T-helper 1 cell (primary cell): Measurements from ENCODE around the gene TNKS1BP1.
"Not testable (repeated sequence)": the region's sequence is repeated elsewhere in the genome, so short reads cannot be mapped to it uniquely, and the experiment has no call there.

ENCODE experiments used
- DNase-seq, 5 donors: peaks; one replicate each; pipeline ENCODE4 v3.0.0-alpha.2; 2012 to 2020

The TNKS1BP1 gene

GRCh38 chr11:57288771-57289579, 35.8 kb downstream of the TNKS1BP1 start:
- DNase-seq = no peak

GRCh38 chr11:57287884-57288283, 36.9 kb downstream of the TNKS1BP1 start:
- DNase-seq = no peak

DNA sequence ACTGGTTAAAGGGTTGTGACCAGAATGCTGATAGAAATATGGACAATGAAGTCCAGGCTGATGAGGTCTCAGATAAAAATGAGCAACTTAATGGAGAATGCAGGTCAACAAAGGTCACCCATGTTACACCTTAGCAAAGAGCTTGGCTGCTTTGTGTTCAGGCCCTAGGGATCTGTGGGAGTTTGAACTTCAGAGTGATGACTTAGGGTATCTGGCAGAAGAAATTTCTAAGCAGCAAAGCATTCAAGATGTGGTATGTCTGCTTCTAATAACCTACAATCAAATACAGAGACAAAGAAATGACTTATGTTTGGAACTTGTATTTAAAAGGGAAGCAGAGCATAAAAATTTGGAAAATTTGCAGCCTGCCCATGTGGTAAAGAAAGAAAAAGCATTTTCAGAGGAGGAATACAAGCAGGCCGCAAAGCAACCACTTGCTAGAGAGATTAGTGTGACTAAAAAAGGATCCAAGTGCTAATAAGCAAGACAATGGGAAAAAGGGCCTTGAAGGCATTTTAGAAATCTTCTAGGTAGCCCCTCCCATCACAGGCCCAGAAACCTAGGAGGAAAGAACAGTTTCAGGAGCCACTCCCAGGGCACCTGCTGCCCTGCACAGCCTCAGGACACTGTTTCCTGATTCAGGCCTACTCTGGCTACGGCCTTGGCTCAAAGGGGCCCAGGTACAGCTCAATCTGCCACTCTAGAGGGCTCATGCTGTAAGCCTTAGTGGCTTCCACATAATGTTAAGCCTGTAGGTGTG, 41.3 kb downstream of the TNKS1BP1 start:
- DNase-seq = no peak

DNA sequence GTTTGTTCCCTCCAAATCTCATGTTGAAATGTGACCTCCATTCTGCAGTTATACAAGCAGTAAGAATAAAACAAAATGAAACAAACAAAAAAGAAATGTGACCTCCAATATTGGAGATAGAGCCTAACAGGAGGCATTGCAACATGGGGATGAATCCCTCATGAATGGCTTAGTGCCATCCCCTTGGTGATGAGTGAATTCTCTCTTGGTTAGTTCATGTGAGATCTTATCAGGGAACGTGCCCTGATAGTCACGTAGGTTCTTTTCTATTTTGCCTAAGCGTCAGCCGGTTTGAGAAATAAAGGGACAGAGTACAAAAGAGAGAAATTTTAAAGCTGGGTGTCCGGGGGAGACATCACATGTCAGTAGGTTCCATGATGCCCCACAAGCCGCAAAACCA, 43.2 kb downstream of the TNKS1BP1 start:
- DNase-seq = not testable (repeated sequence)

- DNase-seq = no peak
These were observed 45.6 kb downstream of the TNKS1BP1 start for GRCh38 chr11:57279116-57279515.

DNA sequence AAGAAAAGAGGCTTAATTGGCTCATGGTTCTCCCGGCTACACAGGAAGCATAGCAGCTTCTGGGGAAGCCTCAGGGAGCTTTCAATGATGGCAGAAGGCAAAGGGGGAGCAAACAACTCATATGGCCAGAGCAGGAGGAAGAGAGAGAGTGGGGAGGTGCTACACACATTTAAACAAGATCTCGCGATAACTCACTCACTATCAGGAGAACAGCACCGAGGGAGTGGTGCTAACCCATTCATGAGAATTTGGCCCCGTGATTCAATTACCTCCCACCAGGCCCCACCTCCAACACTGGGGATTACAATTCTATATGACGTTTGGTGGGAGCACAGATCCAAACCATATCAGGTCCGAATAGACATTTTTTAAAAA, 46.0 kb downstream of the TNKS1BP1 start:
- DNase-seq = no peak

DNA sequence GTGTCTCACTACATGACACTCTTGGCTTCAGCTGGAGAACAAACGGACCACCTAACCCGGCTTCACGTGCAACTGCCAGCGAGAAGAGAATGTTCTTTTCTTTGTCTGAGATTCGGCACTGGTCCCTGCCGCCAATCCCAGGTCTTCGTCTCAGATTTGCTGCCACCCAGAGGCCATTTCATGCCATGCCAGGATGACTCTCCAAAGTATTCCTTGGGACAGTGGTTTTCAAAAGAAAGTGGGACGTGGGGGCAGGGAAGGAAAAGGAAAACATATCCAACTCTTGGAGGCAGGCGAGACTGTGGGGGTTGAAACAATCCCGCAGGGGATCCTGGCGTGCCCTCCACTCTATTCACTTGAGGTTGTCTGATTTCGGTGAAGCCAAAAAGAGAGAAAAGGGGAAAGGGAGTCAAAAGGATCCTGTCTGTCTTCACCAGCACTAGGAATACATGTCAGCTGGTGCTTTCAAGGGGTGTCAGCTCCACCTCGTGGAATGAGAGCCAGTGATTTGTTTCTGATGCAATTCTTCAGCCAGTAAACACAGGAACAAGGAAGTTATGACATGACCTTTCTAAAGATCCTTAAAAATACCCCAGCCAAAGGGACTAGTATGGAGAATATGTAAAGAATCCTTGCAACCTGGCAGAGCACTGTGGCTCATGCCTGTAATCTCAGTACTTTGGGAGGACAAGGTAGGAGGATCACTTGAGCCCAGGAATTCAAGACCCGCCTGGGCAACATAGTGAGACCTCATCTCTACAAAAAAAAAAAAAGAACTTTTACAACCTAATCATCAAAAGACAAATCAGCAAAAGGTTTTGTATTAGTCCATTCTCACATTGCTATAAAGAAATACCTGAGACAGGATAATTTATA, 46.7 kb downstream of the TNKS1BP1 start:
- DNase-seq = peak in 2 of 5 donors; percentile 3 to 7

GRCh38 chr11:57276971-57277675, 47.6 kb downstream of the TNKS1BP1 start:
- DNase-seq = no peak

- no peak for DNase-seq
These were observed 48.4 kb downstream of the TNKS1BP1 start for GRCh38 chr11:57276169-57276970.

- no peak for DNase-seq
These were observed 49.2 kb downstream of the TNKS1BP1 start for GRCh38 chr11:57275582-57275981.

DNA sequence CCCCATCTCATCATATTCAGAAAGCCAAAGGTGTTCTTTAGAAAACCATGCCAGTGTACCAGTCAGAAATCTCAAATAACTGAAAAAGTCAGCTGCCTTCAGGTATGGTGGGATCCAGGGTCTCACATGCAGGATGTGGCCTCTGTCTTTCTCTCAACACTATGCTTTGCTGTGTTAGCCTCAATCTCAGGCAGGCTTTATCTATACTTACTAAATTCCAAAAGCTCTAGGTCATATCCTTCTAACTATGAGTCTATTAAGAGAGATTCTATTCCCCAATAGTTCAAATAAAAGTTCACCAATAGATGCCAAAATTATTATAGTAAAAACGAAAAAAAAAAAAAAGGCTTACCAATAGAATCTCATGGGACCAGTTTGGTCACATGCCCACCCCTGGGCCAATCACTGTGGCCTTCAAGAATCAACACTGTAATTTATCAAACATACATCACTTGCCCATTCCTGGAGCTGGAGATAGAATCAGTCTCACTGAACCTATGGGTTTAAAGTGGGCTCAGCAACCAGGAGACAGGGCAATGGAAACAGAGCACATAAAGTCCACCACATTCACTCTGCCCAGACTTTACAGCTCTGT, 49.8 kb downstream of the TNKS1BP1 start:
- DNase-seq = no peak

- DNase-seq = no peak
These were observed 51.2 kb downstream of the TNKS1BP1 start for GRCh38 chr11:57273448-57274058.

DNA sequence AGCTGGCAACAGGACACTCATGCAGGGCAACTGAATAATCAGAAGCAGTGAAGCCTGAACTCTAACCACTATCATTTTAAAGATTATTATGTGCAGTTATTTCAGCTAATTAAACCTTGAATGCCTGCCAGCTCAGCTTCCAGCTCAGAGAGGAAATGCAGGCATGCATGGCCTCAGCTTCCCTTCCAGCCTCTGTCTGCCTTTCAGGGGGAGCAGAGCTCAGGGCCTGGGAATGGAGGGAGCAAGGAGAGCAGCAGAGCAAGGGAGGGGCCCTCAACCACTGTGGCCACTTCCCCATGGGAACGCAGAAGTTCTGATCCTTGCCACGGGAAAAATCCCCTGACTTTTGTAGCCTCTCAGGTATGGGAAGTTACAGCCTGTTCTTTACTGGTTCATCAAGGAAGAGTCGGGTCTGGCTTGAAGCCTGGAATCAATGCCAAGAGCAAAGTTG, 55.2 kb downstream of the TNKS1BP1 start:
- DNase-seq = no peak

GRCh38 chr11:57266157-57266556, 58.6 kb downstream of the TNKS1BP1 start:
- DNase-seq = no peak

DNA sequence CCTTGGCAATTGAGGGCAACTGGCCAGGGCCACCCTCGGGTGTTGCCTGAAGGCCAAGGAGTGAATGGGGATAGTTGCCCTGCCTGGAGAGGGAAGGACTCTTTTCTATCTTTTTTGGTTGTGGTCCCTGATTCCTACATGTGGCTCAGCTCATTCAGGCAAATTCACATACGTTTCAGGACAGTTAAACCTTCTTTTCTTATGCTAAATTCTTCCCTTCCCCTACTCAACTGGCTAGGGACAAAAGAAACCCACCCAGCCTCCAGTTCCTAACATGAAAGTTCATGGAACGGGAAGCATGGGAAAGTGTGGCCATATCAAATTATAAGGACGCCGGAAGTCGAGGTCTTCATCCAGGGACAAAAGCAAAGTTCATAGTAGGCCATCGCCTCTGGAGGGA, 61.4 kb downstream of the TNKS1BP1 start:
- DNase-seq = no peak

DNA sequence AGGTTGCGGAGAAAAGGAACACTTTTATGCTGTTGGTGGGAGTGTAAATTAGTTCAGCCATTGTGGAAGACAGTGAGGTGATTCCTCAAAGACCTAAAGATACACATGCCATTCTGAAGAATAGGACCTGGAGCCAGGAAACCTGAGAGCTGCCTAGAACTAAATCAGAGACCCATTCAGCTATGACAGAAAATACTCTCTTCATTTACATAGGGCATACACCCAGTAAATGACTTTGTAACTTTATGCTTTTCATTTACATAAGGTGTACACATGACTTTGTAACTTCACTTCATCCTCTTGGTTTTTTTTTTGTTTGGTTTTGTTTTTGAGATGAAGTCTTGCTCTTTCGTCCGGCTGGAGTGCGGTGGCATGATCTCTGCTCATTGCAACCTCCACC, 62.6 kb downstream of the TNKS1BP1 start:
- DNase-seq = no peak

DNA sequence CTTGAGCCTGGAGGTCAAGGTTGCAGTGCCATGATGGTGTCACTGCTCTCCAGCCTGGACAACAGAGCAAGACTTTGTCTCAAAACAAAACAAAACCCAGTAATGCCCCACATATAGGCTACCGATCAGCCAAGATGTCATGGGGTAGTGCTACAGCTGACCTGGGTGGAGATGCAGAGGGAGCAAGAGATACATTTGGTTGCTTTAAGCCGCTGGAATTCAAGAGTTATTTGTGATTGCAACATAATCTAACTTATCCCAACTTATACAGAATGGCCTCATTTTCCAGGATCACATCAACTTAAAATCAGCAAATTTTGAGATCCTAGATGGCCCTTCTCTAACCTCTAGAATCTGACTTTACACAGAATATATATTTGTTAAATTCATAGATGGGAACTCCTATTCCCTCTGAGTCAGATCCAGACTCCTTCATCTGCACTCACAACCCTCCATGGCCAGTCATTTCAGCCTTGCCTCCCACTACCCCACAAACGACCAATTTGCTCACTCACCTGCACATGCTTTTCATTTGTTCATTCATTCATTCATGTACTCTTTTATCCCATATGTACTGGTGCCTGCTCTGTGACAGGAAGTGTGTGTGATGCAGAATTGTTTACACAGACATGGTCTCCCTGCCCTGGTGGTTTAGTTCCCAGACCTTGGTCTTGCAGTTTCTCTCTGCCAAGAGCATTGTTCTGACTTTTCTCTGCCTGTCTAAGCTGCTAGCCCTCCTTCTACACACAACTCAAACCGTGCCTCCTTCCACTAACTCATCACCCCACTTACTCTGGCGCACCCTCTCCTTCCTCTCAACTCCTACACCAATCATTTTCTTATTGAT, 63.6 kb downstream of the TNKS1BP1 start:
- no peak for DNase-seq

DNA sequence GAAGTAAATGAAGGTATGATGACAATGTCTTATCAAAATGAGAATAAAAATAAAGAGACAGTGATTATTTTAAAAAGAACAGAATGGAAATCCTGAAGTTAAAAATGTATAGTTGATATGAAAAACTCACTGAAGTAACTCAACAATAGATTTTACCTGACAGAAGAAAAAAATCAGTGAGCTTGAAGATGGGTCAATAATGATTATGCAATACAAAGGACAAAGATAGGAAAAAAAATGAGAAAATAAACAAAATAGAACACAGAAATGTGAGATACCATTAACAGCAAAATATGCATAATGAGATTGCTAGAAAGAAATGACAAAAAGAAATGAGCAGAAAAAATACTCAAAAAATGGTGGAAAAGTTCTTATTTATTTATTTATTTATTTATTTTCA, 68.6 kb downstream of the TNKS1BP1 start:
- DNase-seq = no peak

DNA sequence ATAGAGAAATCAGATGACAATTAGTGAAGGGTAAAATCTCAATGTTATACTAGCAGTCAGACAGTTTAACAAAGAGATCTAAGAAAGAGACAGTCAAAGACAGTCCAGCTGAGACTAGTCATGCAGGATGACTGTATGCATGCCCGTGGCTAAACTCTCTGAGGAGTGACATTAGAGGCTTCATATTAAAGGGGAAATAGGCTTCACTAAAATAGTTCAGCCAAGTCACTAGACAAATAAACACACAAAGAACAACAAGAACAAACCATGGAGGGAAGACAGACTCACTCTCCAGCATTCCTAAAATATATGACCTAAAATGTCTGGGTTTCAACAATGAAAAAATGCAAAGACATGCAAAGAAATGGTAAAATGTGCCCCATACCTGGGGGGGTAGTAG, 69.1 kb downstream of the TNKS1BP1 start:
- DNase-seq = no peak

- DNase-seq = no peak
These were observed 70.1 kb downstream of the TNKS1BP1 start for GRCh38 chr11:57254631-57255030.
